GM12878 (cell line): ENCODE measurements around the gene ZSWIM6. TPM values are rescaled to one million over a fixed set of nuclear protein-coding genes. Genes with fewer than 3 reads are reported as not detected.

Experiments
- ATAC-seq: fragments of 200-7000 bp; cut with Tn5 transposase; 3 replicates; pipeline ENCODE4 v1.9.1; 2020; ENCODE audit warnings: mild to moderate bottlenecking, moderate library complexity
- BruUV-seq: library from RNA; stranded (reverse); fragments of 400-500 nt; replicated peaks from 2 replicates; lab custom pipeline; 2021; lab: Mats Ljungman, UMichigan
- CTCF ChIA-PET: fragments of 300-600 bp; sonication (Branson Sonifier 250); formaldehyde crosslinking; extraction: SDS; loops from one replicate; lab custom pipeline; 2021; ENCODE audit warnings: inconsistent platforms; lab: Yijun Ruan, JAX
- POLR2A ChIA-PET: fragments of 350-600 bp; formaldehyde crosslinking; extraction: SDS; loops from one replicate; lab custom pipeline; 2021; ENCODE audit warnings: inconsistent platforms; lab: Charles Lee
- RAD21 ChIA-PET: fragments of 300-600 bp; sonication (Branson Sonifier 250); formaldehyde crosslinking; loops from one replicate; lab custom pipeline; 2023; ENCODE audit warnings: antibody characterized with exemption; ENCODE audit not compliant: unreplicated experiment; lab: Charles Lee
- SMC1A ChIA-PET: fragments of 300-600 bp; sonication (Branson Sonifier 250); formaldehyde crosslinking; loops from one replicate; lab custom pipeline; 2023; ENCODE audit not compliant: unreplicated experiment, uncharacterized antibody; lab: Charles Lee
- DNase-seq: peaks from one replicate; pipeline ENCODE4 v3.0.0-alpha.2; 2011; ENCODE audit warnings: low read depth, low spot score
- FAIRE-seq: peaks from 3 replicates; lab custom pipeline; 2011; peaks lifted over from hg19 to GRCh38; lab: Jason Lieb, UNC
- H2AFZ ChIP-seq: 2 replicates; pipeline ENCODE4 v1.6.0; 2011; ENCODE audit warnings: low read depth, low read length, control low read depth; ENCODE audit not compliant: control insufficient read depth
- H3K27ac ChIP-seq: 2 replicates; pipeline ENCODE4 v1.5.1; 2011; ENCODE audit warnings: control low read depth; ENCODE audit not compliant: control insufficient read depth, insufficient read depth
- H3K27me3 ChIP-seq, 2 experiments: replicated peaks in 1 of 2; 2 replicates each; pipeline versions ENCODE4 v1.6.0 to v1.6.1; 2011; ENCODE audit warnings: low read length in 1 of 2; ENCODE audit not compliant: control insufficient read depth in 2 of 2, insufficient read depth in 2 of 2
- H3K36me3 ChIP-seq, 2 experiments: 2 replicates each; pipeline ENCODE4 v1.5.1; 2011; ENCODE audit warnings: low read length in 1 of 2; ENCODE audit not compliant: control insufficient read depth in 2 of 2, insufficient read depth in 2 of 2
- H3K4me1 ChIP-seq: 2 replicates; pipeline ENCODE4 v1.6.1; 2011; ENCODE audit warnings: mild to moderate bottlenecking, low read length, moderate library complexity, mixed read lengths; ENCODE audit not compliant: control insufficient read depth, insufficient read depth
- H3K4me2 ChIP-seq: 2 replicates; pipeline ENCODE4 v1.6.0; 2011; ENCODE audit warnings: control low read depth; ENCODE audit not compliant: control insufficient read depth, insufficient read depth
- H3K4me3 ChIP-seq: fragments of 200-600 bp; sonication (generic); 2 replicates; pipeline ENCODE4 v1.5.1; 2016
- H3K79me2 ChIP-seq: 2 replicates; pipeline ENCODE4 v1.6.0; 2011; ENCODE audit warnings: low read length; ENCODE audit not compliant: control insufficient read depth, insufficient read depth
- H3K9ac ChIP-seq: 2 replicates; pipeline ENCODE4 v1.8.0; 2011; ENCODE audit warnings: low read length, control low read depth, mixed read lengths; ENCODE audit not compliant: control insufficient read depth, insufficient read depth
- H3K9me3 ChIP-seq: replicated peaks from 3 replicates; pipeline ENCODE4 v1.5.1; 2011; ENCODE audit warnings: mild to moderate bottlenecking, low read length; ENCODE audit not compliant: control insufficient read depth, insufficient read depth
- H4K20me1 ChIP-seq: 2 replicates; pipeline ENCODE4 v1.6.0; 2011; ENCODE audit not compliant: control insufficient read depth, insufficient read depth
- CREM ChIP-seq: IDR thresholded peaks from 2 replicates; pipeline ENCODE4 v1.6.1; 2014; ENCODE audit warnings: antibody characterized with exemption, low read depth
- PAX8 ChIP-seq: fragments of 450-650 bp; IDR thresholded peaks from 2 replicates; pipeline ENCODE4 v1.6.1; 2017; ENCODE audit warnings: mild to moderate bottlenecking, moderate library complexity
- WGBS: methylation state at CpG from one replicate; pipeline ENCODE4 v1.1.6; 2016; ENCODE audit warnings: low lambda C conversion rate; ENCODE audit not compliant: insufficient replicate concordance, insufficient coverage; ENCODE audit errors: missing lambda C conversion rate; 5-methylcytosine and 5-hydroxymethylcytosine counted together
- in situ Hi-C: fragments of 300-500 bp; cut with MboI; formaldehyde crosslinking; loops from 9 replicates; pipeline ENCODE4 v1.14.3; 2018; ENCODE audit warnings: mixed read lengths
- intact Hi-C: fragments of 100-400 bp; cut with micrococcal nuclease; formaldehyde crosslinking; loops from one replicate; pipeline ENCODE4 v1.14.2; 2022; ENCODE audit not compliant: unreplicated experiment
- polyA plus RNA-seq, 11 experiments: library from polyadenylated mRNA; depleted of rRNA in 4 of 11; unstranded in 6 of 11; stranded (reverse) in 5 of 11; fragments of >200 nt; fragmentation: Nextera tagmentation in 4 of 11; fragmentation: Illumina TruSeq in 1 of 11; extraction: Ambion mirVana in 4 of 11; extraction: Trizol in 1 of 11; gene quantifications; 1 replicate in 1 of 11; 2 replicates in 10 of 11; pipeline versions ENCODE4 v1.2.1 to v1.2.3, GENCODE V29; 2011 to 2016; ENCODE audit warnings: inconsistent platforms in 2 of 11, missing spikeins in 2 of 11, low read depth in 1 of 11
- total RNA-seq, 4 experiments: library from RNA; depleted of rRNA in 3 of 4; stranded (reverse); fragments of >200 nt in 3 of 4; fragmentation: Illumina TruSeq in 1 of 4; extraction: Trizol in 1 of 4; gene quantifications; 2 replicates each; pipeline versions ENCODE4 v1.2.1 to v1.2.3, GENCODE V29; 2013 to 2021
- TF ChIP-seq, protein P1 (sequence below): fragments of 450-650 bp; IDR thresholded peaks from 2 replicates; pipeline ENCODE4 v1.6.1; 2014; ENCODE audit warnings: mild to moderate bottlenecking
- TF ChIP-seq, protein P2 (sequence below): fragments of 450-650 bp; conservative IDR thresholded peaks from 2 replicates; pipeline ENCODE4 v1.6.1; 2017; ENCODE audit warnings: mild to moderate bottlenecking, moderate library complexity
- TF ChIP-seq, protein P3 (sequence below): fragments of 450-650 bp; IDR thresholded peaks from 2 replicates; pipeline ENCODE4 v1.6.1; 2017; ENCODE audit warnings: borderline replicate concordance
- TF ChIP-seq, protein P4 (sequence below): fragments of 450-650 bp; IDR thresholded peaks from 2 replicates; pipeline ENCODE4 v1.6.1; 2017; ENCODE audit warnings: mild to moderate bottlenecking, moderate library complexity
- TF ChIP-seq, protein P5 (sequence below): IDR thresholded peaks from 2 replicates; pipeline ENCODE4 v1.6.1; 2012; ENCODE audit warnings: low read length, inconsistent platforms
- TF ChIP-seq, protein P6 (sequence below): fragments of 450-650 bp; formaldehyde crosslinking; IDR thresholded peaks from 2 replicates; pipeline ENCODE4 v1.5.0; 2022; ENCODE audit warnings: mild to moderate bottlenecking, missing genetic modification characterization

The ZSWIM6 gene
- total and polyA plus RNA-seq, 10 of the 15 experiments (the other 5 are each of a cell fraction or from before 2014, with no cell fraction given) = 0.53 to 6.2 (median 3.4) TPM

DNA sequence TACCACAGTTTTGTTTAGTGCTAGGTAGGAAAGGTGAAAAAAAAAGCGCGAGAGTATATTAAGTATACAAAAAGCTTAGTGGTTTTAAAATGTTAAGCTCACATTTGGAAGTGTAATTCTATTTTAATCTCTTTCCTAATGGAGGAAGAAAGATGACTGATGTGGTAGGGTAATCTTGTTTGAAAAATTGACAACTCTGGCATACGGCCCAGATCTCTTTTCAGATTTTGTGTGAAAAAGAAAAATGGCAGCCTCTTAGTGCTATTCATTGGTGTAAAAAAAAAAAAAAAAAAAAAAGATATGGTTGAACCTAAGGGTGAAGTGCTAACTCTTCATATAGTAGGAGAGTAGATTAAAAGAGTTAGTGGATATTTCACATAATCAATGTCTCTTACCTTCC lies 108.0 kb downstream of the ZSWIM6 start:
- Histone ChIP-seq H3K4me3 (no peak overlapping the region), H3K9me3 (no peaks in the 10 kb centered on the region; the same call in 2 of the 3 replicates), H2AFZ (no peak overlapping the region), H3K27me3 (no peaks in the 10 kb centered on the region), H3K4me2 (no peak overlapping the region), H3K4me1 (no peaks in the 10 kb centered on the region), H3K27ac (no peak overlapping the region), H3K79me2 (no peaks in the 10 kb centered on the region), H4K20me1 (no peaks in the 10 kb centered on the region), H3K9ac (no peak overlapping the region), H3K36me3 (no peaks in the 10 kb centered on the region)
- in situ Hi-C loops (no loop called here), intact Hi-C loops (no loop called here)
- FAIRE-seq = no peak
- ChIA-PET CTCF (interaction anchor here (1.2 to 1.6 kb wide), 2 partner anchors 10 to 15 kb away, joined by 3 to 4 read pairs; no protein-coding TSS in a partner anchor), RAD21 (interaction anchor here (0.7 kb wide), 1 partner anchor 295 kb away, joined by 3 read pairs; no protein-coding TSS in a partner anchor), SMC1A (interaction anchor here (1.7 kb wide), 1 partner anchor 14 kb away, joined by 4 read pairs; no protein-coding TSS in a partner anchor), POLR2A (no interaction called here)
- no peak for ATAC-seq
- no TSS peak for BruUV-seq
- 84% methylated on average over 3 of the region's 3 CpGs for WGBS
- DNase-seq = no peak
- TF ChIP-seq CREM = no peak
- TF ChIP-seq, protein P1, sequence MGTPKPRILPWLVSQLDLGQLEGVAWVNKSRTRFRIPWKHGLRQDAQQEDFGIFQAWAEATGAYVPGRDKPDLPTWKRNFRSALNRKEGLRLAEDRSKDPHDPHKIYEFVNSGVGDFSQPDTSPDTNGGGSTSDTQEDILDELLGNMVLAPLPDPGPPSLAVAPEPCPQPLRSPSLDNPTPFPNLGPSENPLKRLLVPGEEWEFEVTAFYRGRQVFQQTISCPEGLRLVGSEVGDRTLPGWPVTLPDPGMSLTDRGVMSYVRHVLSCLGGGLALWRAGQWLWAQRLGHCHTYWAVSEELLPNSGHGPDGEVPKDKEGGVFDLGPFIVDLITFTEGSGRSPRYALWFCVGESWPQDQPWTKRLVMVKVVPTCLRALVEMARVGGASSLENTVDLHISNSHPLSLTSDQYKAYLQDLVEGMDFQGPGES = no peak
- TF ChIP-seq, protein P2, sequence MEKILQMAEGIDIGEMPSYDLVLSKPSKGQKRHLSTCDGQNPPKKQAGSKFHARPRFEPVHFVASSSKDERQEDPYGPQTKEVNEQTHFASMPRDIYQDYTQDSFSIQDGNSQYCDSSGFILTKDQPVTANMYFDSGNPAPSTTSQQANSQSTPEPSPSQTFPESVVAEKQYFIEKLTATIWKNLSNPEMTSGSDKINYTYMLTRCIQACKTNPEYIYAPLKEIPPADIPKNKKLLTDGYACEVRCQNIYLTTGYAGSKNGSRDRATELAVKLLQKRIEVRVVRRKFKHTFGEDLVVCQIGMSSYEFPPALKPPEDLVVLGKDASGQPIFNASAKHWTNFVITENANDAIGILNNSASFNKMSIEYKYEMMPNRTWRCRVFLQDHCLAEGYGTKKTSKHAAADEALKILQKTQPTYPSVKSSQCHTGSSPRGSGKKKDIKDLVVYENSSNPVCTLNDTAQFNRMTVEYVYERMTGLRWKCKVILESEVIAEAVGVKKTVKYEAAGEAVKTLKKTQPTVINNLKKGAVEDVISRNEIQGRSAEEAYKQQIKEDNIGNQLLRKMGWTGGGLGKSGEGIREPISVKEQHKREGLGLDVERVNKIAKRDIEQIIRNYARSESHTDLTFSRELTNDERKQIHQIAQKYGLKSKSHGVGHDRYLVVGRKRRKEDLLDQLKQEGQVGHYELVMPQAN = no peak
- TF ChIP-seq, protein P3, sequence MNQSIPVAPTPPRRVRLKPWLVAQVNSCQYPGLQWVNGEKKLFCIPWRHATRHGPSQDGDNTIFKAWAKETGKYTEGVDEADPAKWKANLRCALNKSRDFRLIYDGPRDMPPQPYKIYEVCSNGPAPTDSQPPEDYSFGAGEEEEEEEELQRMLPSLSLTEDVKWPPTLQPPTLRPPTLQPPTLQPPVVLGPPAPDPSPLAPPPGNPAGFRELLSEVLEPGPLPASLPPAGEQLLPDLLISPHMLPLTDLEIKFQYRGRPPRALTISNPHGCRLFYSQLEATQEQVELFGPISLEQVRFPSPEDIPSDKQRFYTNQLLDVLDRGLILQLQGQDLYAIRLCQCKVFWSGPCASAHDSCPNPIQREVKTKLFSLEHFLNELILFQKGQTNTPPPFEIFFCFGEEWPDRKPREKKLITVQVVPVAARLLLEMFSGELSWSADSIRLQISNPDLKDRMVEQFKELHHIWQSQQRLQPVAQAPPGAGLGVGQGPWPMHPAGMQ = no peak
- TF ChIP-seq, protein P4, sequence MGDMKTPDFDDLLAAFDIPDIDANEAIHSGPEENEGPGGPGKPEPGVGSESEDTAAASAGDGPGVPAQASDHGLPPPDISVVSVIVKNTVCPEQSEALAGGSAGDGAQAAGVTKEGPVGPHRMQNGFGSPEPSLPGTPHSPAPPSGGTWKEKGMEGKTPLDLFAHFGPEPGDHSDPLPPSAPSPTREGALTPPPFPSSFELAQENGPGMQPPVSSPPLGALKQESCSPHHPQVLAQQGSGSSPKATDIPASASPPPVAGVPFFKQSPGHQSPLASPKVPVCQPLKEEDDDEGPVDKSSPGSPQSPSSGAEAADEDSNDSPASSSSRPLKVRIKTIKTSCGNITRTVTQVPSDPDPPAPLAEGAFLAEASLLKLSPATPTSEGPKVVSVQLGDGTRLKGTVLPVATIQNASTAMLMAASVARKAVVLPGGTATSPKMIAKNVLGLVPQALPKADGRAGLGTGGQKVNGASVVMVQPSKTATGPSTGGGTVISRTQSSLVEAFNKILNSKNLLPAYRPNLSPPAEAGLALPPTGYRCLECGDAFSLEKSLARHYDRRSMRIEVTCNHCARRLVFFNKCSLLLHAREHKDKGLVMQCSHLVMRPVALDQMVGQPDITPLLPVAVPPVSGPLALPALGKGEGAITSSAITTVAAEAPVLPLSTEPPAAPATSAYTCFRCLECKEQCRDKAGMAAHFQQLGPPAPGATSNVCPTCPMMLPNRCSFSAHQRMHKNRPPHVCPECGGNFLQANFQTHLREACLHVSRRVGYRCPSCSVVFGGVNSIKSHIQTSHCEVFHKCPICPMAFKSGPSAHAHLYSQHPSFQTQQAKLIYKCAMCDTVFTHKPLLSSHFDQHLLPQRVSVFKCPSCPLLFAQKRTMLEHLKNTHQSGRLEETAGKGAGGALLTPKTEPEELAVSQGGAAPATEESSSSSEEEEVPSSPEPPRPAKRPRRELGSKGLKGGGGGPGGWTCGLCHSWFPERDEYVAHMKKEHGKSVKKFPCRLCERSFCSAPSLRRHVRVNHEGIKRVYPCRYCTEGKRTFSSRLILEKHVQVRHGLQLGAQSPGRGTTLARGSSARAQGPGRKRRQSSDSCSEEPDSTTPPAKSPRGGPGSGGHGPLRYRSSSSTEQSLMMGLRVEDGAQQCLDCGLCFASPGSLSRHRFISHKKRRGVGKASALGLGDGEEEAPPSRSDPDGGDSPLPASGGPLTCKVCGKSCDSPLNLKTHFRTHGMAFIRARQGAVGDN = no peak
- TF ChIP-seq, protein P5, sequence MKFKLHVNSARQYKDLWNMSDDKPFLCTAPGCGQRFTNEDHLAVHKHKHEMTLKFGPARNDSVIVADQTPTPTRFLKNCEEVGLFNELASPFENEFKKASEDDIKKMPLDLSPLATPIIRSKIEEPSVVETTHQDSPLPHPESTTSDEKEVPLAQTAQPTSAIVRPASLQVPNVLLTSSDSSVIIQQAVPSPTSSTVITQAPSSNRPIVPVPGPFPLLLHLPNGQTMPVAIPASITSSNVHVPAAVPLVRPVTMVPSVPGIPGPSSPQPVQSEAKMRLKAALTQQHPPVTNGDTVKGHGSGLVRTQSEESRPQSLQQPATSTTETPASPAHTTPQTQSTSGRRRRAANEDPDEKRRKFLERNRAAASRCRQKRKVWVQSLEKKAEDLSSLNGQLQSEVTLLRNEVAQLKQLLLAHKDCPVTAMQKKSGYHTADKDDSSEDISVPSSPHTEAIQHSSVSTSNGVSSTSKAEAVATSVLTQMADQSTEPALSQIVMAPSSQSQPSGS = no peak
- TF ChIP-seq, protein P6, sequence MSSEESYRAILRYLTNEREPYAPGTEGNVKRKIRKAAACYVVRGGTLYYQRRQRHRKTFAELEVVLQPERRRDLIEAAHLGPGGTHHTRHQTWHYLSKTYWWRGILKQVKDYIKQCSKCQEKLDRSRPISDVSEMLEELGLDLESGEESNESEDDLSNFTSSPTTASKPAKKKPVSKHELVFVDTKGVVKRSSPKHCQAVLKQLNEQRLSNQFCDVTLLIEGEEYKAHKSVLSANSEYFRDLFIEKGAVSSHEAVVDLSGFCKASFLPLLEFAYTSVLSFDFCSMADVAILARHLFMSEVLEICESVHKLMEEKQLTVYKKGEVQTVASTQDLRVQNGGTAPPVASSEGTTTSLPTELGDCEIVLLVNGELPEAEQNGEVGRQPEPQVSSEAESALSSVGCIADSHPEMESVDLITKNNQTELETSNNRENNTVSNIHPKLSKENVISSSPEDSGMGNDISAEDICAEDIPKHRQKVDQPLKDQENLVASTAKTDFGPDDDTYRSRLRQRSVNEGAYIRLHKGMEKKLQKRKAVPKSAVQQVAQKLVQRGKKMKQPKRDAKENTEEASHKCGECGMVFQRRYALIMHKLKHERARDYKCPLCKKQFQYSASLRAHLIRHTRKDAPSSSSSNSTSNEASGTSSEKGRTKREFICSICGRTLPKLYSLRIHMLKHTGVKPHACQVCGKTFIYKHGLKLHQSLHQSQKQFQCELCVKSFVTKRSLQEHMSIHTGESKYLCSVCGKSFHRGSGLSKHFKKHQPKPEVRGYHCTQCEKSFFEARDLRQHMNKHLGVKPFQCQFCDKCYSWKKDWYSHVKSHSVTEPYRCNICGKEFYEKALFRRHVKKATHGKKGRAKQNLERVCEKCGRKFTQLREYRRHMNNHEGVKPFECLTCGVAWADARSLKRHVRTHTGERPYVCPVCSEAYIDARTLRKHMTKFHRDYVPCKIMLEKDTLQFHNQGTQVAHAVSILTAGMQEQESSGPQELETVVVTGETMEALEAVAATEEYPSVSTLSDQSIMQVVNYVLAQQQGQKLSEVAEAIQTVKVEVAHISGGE (CRISPR knock-in tag) = no peak
- no peak for TF ChIP-seq PAX8
